ENCODE results near the gene MCM5. TPM values are rescaled to one million over a fixed set of nuclear protein-coding genes. Genes with fewer than 3 reads are reported as not detected.

The MCM5 gene
- total RNA-seq, 1 experiment from 2014 or later, result 274 TPM

DNA sequence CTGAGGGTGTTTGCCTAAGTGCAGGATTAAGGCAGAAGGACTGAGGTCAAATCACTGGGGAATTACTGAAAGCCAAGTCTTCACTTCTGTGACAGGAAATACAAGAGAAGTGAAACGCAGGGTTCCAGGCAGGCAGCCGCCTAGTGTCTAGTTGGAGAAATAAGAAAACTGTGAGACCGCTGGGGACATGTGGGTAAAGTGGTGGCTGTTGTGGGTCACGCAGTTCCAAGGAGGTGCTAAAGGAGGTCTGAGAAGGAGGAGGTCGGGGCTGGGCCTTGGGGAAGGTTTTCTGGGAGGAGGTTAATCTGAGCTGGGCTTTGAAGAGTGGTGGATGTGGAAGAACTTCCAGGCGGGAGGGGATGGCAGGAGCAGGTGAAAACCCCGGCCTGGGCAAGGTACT is 11.2 kb downstream of the MCM5 start:
- Histone ChIP-seq H3K23me2 (ENCODE audit: insufficient read length, low read depth, low read length, poor library complexity, severe bottlenecking) (no peaks in the 10 kb centered on the region), H4K20me1 (ENCODE audit: control insufficient read depth, insufficient read depth, insufficient read length) (no peaks in the 10 kb centered on the region), H2BK120ac (ENCODE audit: low read depth, low read length, poor library complexity, severe bottlenecking) (no peak overlapping the region), H3K56ac (ENCODE audit: insufficient read length, low read depth, low read length) (no peak overlapping the region), H2BK20ac (ENCODE audit: low read depth, low read length, poor library complexity, severe bottlenecking) (no peak overlapping the region), H2BK15ac (ENCODE audit: low read depth, low read length) (no peak overlapping the region), H3K14ac (ENCODE audit: insufficient read depth, low read length) (no peak overlapping the region), H3K9me3 (ENCODE audit: control insufficient read depth, low read depth, low read length) (no peaks in the 10 kb centered on the region), H3K4ac (ENCODE audit: low read depth, low read length) (no peak overlapping the region), H2AK5ac (ENCODE audit: insufficient read length, low read length) (no peak overlapping the region), H4K8ac (replicated peaks; ENCODE audit: insufficient read length, low read depth, low read length) (no peak overlapping the region), H3K23ac (ENCODE audit: insufficient read length, low read depth, low read length) (no peak overlapping the region), H3T11ph (ENCODE audit: low read length) (no peak overlapping the region), H3K18ac (ENCODE audit: insufficient read length, low read depth, low read length) (no peak overlapping the region), H4K91ac (ENCODE audit: insufficient read length, low read depth, low read length) (no peak overlapping the region), H3K27ac (ENCODE audit: insufficient read length, low read depth, low read length) (no peak overlapping the region), H3K79me2 (ENCODE audit: insufficient read depth, low read length) (no peaks in the 10 kb centered on the region), H3K27me3 (ENCODE audit: insufficient read depth, low read length) (no peaks in the 10 kb centered on the region), H4K5ac (ENCODE audit: insufficient read length, low read depth, low read length) (no peak overlapping the region), H3K79me1 (ENCODE audit: insufficient read depth, low read depth, low read length, poor library complexity, severe bottlenecking) (no peaks in the 10 kb centered on the region), H3K4me1 (ENCODE audit: insufficient read depth, low read length) (no peaks in the 10 kb centered on the region), H3K9ac (ENCODE audit: extremely low read depth, insufficient read length, low read length) (no peak overlapping the region), H2BK5ac (ENCODE audit: insufficient read length, low read length) (no peak overlapping the region), H3K4me2 (ENCODE audit: insufficient read depth, insufficient read length, low read length) (no peak overlapping the region), H2BK12ac (ENCODE audit: insufficient read length, low read depth, low read length) (no peak overlapping the region), H2AFZ (ENCODE audit: low read length) (no peak overlapping the region)
- no peak overlapping the region for H3K4me3 Mint-ChIP-seq
- peaks cover 81 to 96% (median 93%) of the 10 kb centered on the region in 3 experiments for H3K36me3 Mint-ChIP-seq (ENCODE audit: insufficient read depth in 1 of 3, low read depth in 3 of 3)
- WGBS (ENCODE audit: extremely low coverage, insufficient read length, low lambda C conversion rate), result no CpG with 5 or more reads among the region's 7 CpGs
- no peaks in the 10 kb centered on the region for H3K9me3 Mint-ChIP-seq
- no peak for DNase-seq
- no peaks in the 10 kb centered on the region for H3K4me1 Mint-ChIP-seq
- no peaks in the 10 kb centered on the region for H3K27me3 Mint-ChIP-seq (ENCODE audit: low read depth)
- TF ChIP-seq CTCF (conservative IDR thresholded peaks at IDR 0.05), result no peak; the same call in 2 of the 3 replicates
- H3K27ac Mint-ChIP-seq, result peak overlapping the region in 2 of 3 experiments; percentile 43 to 93; a peak in 4 of 7 replicates
